ENCODE measurements around the gene REV3L. TPM values are rescaled to one million over a fixed set of nuclear protein-coding genes. Genes with fewer than 3 reads are reported as not detected.

REV3L gene, protein sequence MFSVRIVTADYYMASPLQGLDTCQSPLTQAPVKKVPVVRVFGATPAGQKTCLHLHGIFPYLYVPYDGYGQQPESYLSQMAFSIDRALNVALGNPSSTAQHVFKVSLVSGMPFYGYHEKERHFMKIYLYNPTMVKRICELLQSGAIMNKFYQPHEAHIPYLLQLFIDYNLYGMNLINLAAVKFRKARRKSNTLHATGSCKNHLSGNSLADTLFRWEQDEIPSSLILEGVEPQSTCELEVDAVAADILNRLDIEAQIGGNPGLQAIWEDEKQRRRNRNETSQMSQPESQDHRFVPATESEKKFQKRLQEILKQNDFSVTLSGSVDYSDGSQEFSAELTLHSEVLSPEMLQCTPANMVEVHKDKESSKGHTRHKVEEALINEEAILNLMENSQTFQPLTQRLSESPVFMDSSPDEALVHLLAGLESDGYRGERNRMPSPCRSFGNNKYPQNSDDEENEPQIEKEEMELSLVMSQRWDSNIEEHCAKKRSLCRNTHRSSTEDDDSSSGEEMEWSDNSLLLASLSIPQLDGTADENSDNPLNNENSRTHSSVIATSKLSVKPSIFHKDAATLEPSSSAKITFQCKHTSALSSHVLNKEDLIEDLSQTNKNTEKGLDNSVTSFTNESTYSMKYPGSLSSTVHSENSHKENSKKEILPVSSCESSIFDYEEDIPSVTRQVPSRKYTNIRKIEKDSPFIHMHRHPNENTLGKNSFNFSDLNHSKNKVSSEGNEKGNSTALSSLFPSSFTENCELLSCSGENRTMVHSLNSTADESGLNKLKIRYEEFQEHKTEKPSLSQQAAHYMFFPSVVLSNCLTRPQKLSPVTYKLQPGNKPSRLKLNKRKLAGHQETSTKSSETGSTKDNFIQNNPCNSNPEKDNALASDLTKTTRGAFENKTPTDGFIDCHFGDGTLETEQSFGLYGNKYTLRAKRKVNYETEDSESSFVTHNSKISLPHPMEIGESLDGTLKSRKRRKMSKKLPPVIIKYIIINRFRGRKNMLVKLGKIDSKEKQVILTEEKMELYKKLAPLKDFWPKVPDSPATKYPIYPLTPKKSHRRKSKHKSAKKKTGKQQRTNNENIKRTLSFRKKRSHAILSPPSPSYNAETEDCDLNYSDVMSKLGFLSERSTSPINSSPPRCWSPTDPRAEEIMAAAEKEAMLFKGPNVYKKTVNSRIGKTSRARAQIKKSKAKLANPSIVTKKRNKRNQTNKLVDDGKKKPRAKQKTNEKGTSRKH (N-terminal part only)
- 31.2 and 48.2 TPM in 2 replicates for total RNA-seq

DNA sequence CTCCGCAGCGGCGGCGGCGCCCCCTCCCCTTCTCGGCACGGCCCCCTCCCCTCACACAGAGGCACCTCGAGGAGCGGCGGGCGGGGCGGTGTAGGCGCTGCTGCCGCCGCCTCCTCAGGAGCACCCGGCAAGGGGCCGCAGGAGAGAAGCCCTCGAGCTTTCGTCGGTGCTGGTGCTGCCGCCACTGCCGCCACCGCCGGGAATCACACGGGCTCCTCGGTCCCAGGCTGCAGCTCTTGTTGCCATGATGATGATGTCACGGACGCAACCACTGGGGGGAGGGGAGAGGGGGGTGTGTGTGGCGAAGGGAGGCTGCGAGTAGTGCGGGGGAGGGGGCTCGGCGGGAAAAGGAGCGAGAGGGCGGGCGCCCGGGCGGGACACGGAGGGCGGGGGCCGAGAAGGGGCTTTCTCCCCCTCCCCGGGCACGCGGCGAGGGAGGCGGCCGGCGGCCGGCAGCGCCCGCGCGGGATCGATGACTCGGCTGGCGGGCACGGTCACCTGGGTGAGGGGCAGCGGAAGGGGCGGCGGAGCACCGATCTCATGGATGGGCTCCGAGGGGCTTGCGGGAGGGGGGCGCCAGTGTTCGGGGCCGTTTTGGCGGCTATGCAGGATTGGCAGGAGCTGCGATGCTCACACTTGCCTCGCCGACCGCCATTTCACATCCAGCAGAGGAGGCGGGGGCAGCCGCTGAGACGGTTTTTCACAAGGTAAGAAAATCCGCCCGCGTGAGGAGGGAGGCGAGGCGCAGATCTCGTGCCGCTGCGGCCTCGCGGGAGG, at the start of gene REV3L:
Gene REV3L (minus strand): TSS at position 260 of the 777 bp plus-strand sequence. CDS start 330 bp downstream, outside the sequence.

Other genes with a start within 250 kb of the REV3L start
- 17.4 and 21.7 TPM in 2 replicates for gene TRAF3IP2, start 122.7 kb upstream of the REV3L start, total RNA-seq

Data from aortic smooth muscle cell (primary cell).